WERI-Rb-1 (cell line): Measurements from ENCODE around the gene SLCO2B1.

ENCODE experiments used
- DNase-seq: peaks from one replicate; pipeline ENCODE4 v3.0.0-alpha.2; 2020
- H3K27ac ChIP-seq: fragments of 250-450 bp; sonication (Bioruptor Pico); 2 replicates; pipeline ENCODE4 v1.5.1; 2020; ENCODE audit warnings: mild to moderate bottlenecking, moderate library complexity
- H3K27me3 ChIP-seq: fragments of 250-450 bp; sonication (Bioruptor Pico); 2 replicates; pipeline ENCODE4 v1.5.1; 2021; ENCODE audit warnings: mild to moderate bottlenecking, low read depth, moderate library complexity; ENCODE audit not compliant: insufficient read depth, severe bottlenecking
- H3K36me3 ChIP-seq: fragments of 250-450 bp; sonication (Bioruptor Pico); 2 replicates; pipeline ENCODE4 v1.5.1; 2020; ENCODE audit warnings: mild to moderate bottlenecking, moderate library complexity
- H3K4me3 ChIP-seq: 2 replicates; pipeline ENCODE4 v1.5.1; 2011; ENCODE audit warnings: low read depth, mild to moderate bottlenecking, control low read depth, low read length
- H3K9me3 ChIP-seq: fragments of 250-450 bp; sonication (Bioruptor Pico); 2 replicates; pipeline ENCODE4 v1.5.1; 2021; ENCODE audit warnings: mild to moderate bottlenecking, moderate library complexity; ENCODE audit not compliant: severe bottlenecking
- CTCF ChIP-seq: IDR thresholded peaks from 2 replicates; pipeline ENCODE4 v1.5.1; 2011; ENCODE audit warnings: low read depth, mild to moderate bottlenecking, control low read depth, inconsistent platforms, low read length

Gene SLCO2B1

DNA sequence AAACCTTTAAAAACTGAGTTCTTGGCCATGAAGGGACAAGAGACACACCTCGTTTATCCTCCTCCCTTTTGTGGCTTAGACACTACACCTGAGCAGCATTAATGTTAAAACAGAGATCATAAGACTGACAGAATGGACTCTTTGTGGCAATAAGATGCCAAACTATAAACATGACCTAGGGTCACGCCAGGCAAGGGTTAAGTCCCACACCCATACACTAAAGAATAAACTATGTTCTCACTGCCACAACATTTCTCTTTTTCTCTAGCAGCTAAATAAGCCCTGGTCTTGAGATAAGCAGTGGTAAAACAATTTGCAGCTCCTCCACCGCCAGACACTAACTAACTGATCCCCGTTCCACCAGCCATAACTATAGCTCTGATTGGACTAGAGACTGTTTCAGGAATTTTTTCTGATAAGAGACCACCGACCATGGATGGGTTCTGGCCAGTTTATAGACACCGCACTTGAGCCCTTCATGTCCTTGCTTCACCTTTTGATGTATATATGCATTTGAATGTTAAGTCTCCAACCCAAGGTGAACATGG is 4.9 kb upstream of the SLCO2B1 start:
- no peaks in the 10 kb centered on the region for H3K36me3 ChIP-seq
- no peak overlapping the region for H3K4me3 ChIP-seq
- no peaks in the 10 kb centered on the region for H3K27me3 ChIP-seq
- no peak for TF ChIP-seq CTCF
- H3K27ac ChIP-seq, result no peak overlapping the region
- no peak for DNase-seq
- no peaks in the 10 kb centered on the region for H3K9me3 ChIP-seq

- DNase-seq, result no peak
- Histone ChIP-seq H3K27ac (no peak overlapping the region), H3K4me3 (no peak overlapping the region), H3K27me3 (no peaks in the 10 kb centered on the region), H3K9me3 (no peaks in the 10 kb centered on the region), H3K36me3 (no peaks in the 10 kb centered on the region)
- no peak for TF ChIP-seq CTCF
Measured at GRCh38 chr11:75146711-75147110, 4.2 kb upstream of the SLCO2B1 start.

DNA sequence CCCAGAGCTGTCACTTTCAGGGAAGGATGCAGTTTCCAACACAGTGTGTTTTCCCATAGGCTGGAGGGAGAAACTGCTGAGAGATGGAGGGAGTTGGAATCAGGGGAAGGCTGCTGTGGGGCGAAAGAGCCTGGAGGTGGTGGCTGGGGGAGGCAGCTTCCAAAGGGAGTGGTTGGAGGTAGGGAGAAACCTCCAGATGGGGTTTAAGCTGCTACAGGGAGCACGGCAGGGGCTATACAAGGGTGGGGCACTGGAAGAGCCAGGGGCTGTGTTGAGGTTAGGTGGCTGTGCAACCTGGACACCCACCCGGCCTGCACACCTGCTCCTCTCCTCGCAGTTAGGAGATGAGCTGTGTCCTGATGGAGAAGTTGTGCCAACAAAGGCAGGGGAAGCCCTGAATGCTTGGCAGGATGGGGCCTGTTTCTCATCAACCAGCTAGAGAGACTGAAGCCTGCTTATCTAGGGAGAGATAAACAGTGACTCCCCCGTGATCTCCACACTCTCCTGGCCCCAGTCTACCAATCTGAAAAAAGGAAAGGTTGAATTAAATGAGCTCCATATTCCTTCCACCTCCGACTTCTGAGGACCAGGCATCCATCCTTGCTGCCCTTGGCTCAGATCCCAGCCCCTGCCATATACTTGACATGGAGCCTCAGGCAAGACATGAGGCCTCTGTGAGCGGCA is 3.6 kb upstream of the SLCO2B1 start:
- Histone ChIP-seq H3K4me3 (no peak overlapping the region), H3K9me3 (no peaks in the 10 kb centered on the region), H3K27me3 (no peaks in the 10 kb centered on the region), H3K36me3 (no peaks in the 10 kb centered on the region), H3K27ac (no peak overlapping the region)
- DNase-seq, result no peak
- TF ChIP-seq CTCF, result no peak

DNA sequence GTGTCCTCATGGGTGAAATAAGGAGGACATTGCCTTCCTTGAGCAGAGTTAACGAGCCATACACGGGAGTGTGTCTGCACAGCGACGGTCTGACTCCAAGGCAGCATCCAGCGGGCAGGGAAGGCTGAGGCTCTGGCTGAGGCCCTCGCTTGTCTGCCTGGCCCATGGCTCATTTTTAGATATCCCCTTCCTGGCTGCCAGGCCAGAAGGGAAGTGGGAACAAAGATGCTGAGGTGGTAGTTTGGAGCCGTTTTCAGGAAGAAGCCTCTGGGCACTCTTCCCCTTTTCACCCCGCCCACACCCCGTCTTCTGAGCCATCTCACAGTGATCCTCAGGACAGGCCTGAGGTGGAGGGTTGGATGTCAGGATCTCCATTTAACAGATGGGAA is 3.0 kb upstream of the SLCO2B1 start:
- Histone ChIP-seq H3K27me3 (no peaks in the 10 kb centered on the region), H3K36me3 (no peaks in the 10 kb centered on the region), H3K4me3 (no peak overlapping the region), H3K27ac (no peak overlapping the region), H3K9me3 (no peaks in the 10 kb centered on the region)
- no peak for TF ChIP-seq CTCF
- DNase-seq, result no peak

DNA sequence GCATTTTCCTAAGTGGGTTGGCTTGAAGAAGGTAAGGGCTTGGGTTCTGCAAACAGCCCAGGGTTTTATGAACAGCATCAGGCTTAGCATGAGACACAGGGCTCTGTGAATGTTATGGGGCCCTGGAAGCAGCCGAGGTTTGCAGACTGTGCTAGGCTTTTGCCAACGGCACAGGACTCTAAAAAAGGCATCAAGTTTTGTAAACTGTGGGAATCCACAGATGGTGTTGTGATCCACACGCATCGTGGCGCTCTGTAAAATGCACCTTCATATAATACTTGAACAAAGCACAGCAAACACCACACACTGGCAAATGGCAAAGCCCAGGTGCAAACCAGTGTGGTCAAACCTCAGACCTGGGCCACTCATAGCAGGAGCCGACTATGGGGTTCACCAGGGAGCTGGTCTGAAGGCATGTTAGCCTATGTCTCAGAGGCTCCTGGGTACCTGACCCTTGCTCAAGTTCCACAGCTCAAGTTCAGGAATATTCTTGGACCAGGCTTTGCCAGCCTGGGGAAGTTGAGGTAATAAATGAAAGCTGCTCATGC is 2.4 kb upstream of the SLCO2B1 start:
- DNase-seq, result no peak
- no peak for TF ChIP-seq CTCF
- Histone ChIP-seq H3K27me3 (no peaks in the 10 kb centered on the region), H3K9me3 (no peaks in the 10 kb centered on the region), H3K27ac (no peak overlapping the region), H3K4me3 (no peak overlapping the region), H3K36me3 (no peaks in the 10 kb centered on the region)
